GM12865 (cell line): ENCODE data around the gene TAF10.

Experiments
- DNase-seq: peaks from one replicate; pipeline ENCODE4 v3.0.0; 2010; ENCODE audit warnings: low read depth
- H3K4me3 ChIP-seq: 2 replicates; pipeline ENCODE4 v1.5.1; 2011; ENCODE audit warnings: mild to moderate bottlenecking, low read depth, low read length, control low read depth
- TF ChIP-seq, protein P1 (sequence below): IDR thresholded peaks from 2 replicates; pipeline ENCODE4 v1.5.1; 2011; ENCODE audit warnings: low read length, control low read depth, low read depth, inconsistent platforms; ENCODE audit not compliant: insufficient read depth; ENCODE audit errors: missing control alignments

TAF10 gene

DNA sequence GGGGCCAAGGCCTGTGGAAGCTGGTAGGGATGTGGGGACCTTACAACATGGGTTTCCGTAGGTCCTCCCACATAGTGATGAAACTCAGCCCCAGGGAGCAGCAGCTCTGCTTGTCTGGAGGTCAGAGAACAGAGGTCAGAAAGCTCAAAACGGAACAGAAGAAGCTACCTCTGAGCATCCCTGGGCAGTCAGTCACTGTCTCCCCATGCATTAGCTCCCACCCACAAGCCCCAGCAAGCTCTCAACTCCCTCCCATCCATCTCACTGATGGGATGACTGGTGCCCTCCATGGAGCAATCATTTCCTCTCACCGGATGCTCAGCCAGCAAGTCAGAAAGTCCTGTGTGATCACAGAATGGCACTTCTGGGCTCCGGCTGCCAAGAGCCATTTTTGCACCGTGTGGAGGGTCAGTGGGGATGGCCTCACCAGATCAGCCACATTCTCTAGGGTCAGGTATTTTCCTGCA lies 5.3 kb upstream of the TAF10 start:
- TF ChIP-seq, protein P1, sequence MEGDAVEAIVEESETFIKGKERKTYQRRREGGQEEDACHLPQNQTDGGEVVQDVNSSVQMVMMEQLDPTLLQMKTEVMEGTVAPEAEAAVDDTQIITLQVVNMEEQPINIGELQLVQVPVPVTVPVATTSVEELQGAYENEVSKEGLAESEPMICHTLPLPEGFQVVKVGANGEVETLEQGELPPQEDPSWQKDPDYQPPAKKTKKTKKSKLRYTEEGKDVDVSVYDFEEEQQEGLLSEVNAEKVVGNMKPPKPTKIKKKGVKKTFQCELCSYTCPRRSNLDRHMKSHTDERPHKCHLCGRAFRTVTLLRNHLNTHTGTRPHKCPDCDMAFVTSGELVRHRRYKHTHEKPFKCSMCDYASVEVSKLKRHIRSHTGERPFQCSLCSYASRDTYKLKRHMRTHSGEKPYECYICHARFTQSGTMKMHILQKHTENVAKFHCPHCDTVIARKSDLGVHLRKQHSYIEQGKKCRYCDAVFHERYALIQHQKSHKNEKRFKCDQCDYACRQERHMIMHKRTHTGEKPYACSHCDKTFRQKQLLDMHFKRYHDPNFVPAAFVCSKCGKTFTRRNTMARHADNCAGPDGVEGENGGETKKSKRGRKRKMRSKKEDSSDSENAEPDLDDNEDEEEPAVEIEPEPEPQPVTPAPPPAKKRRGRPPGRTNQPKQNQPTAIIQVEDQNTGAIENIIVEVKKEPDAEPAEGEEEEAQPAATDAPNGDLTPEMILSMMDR = no peak
- no peak overlapping the region for H3K4me3 ChIP-seq
- no peak for DNase-seq

DNA sequence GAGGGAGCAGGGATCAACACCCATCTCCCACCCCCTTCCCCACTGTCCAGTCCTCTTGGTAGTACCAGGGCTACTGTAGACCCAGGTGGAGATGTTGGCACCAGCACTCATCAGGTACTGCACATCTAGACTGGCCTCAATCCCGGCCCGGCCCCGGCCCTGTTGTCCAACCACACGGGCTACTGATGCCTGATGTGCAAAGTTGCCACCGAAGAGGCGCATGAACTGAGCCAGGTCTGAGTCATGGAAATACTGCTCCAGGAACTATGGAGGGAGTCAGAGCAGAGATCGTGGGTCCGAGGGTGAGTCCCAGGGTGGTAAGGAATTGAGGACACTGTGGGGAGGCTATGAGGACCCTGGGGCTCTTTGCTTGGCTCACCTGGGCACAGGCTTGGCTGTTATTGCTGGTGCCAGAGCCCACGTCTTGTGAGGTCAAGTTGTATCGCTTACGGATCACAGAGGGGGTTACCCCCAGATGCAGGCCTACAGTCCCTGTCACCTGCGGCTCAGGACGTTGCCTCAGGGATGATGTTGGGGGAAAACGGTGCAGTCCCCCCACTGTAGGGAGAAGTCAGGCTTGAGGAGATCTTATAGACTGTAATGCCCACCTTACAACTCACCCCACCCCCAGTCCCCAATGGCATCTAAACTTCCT lies 4.7 kb upstream of the TAF10 start:
- no peak overlapping the region for H3K4me3 ChIP-seq
- DNase-seq = no peak
- TF ChIP-seq, protein P1 = no peak

GRCh38 chr11:6615882-6616585 lies 4.0 kb upstream of the TAF10 start:
- no peak for DNase-seq
- TF ChIP-seq, protein P1 = no peak
- H3K4me3 ChIP-seq = no peak overlapping the region

GRCh38 chr11:6615046-6615445 lies 3.0 kb upstream of the TAF10 start:
- TF ChIP-seq, protein P1 = no peak
- H3K4me3 ChIP-seq = no peak overlapping the region
- DNase-seq = no peak

- TF ChIP-seq, protein P1 = no peak
- no peak overlapping the region for H3K4me3 ChIP-seq
- no peak for DNase-seq
These were observed 2.4 kb upstream of the TAF10 start for GRCh38 chr11:6614446-6614845.

DNA sequence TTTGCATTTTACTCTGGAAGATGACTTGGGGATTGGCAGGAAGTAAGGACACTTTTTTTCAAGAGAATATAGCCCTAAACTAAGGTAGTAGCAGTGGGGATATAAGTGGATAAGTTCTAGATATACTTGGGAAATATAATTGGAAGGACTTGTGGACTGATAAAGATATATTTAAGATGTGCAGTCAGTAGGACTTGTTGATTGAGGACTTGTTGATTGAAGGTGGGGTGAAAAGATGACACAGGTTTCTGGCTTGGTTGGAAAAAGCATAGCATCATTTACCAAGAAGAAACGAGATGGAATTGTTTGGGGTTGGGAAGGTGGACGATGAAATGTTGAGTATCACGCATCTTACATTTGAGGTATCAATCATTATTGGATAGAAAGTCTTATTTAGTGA lies 1.5 kb upstream of the TAF10 start:
- DNase-seq = no peak
- TF ChIP-seq, protein P1 = no peak
- H3K4me3 ChIP-seq = no peak overlapping the region

- H3K4me3 ChIP-seq = peak overlapping the region; percentile 84
- TF ChIP-seq, protein P1 = no peak
- no peak for DNase-seq
These were observed 128 bp downstream of the TAF10 start for GRCh38 chr11:6611963-6612212.
